Activated T-cell treated with anti-CD3 and anti-CD28 coated beads for 48 hours (primary cell): ENCODE results near the gene LARGE2.
"Not testable (repeated sequence)": the region's sequence is repeated elsewhere in the genome, so short reads cannot be mapped to it uniquely, and the experiment has no call there.

Source experiments
- DNase-seq: peaks from one replicate; pipeline ENCODE4 v3.0.0-alpha.2; 2020; ENCODE audit warnings: low read depth

Gene LARGE2

DNA sequence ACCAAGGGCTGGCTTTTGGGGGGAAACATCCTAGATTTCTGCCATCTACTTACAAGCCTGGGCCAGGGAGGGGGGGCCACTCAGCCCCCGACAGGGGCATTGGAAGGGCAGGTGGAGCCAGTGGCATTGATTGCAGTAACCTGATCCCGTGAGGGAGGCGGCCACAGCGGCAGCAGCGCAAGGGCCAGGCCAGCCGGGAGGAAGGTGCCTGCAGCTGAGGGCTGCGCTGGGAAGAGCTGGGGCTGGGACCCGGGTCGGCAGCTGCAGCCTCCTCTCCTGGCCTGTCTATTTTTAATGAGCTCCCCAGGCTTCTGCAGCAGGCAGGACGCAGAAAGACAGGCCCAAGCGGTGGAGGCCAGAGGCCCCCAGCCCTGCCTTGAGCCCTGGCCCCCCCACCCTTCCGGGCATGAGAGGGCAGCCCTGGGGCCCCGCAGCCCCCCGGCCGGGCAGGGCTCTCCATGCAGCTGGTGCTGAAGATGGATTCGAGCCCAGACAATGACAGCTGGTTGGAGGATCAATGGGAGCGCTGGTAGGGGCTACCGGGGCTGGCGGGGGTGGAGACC, 26.0 kb upstream of the LARGE2 start:
- no peak for DNase-seq

- no peak for DNase-seq
Observed at GRCh38 chr11:45897556-45897955, 24.9 kb upstream of the LARGE2 start.

DNA sequence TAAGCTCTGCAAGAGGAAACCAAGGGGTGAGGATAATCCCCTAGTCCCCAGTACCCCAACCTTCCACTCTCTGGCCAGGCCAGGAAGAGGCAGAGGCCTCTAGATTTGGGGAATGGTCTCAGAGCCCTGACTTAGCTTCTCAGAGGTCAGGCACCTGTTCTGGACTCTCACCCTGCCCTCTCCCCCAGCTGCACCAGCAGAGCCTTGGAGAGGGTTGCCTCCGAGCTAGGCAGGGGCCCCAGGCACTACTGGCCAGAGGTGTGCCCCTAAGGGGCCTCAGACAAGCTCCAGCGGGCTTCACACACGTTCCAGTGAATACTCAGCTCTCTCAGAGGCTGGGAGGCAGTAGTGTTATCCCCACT, 23.4 kb upstream of the LARGE2 start:
- DNase-seq: no peak

DNA sequence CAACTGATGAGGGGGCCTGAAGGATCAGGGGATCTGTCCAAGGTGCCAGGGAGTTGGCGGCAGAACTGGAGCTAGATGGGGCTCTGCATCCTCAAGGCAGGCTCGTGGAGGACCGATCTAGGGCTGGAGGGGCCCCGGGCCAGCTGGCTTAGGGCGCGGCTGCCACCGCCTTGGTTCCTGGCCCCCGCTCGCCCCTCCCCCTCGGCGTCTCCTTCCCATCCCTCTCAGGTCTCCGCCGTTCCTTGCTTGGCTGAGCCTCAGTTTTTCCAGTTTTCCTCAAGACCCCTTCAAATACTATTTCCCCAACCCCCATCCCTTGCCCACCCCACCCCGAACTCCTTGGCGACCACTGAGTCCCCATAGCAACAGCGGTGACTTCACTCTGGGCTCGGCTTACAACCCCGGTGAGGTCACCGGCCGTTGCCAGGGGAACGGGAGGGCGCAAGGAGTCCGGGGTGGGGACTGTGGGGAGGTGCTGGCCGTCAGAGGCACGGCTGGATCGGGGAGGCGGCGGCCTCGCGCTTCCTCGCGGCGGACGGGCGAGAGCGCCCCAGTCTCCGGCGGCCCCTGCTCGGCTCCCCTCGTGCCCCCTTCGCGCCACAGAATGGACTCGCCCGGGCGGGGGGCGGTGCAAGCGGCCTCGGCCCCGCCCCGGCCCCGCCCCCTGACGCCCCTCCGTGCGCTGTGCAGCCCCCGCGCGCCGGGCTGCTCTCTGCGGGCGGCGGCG, 22.8 kb upstream of the LARGE2 start:
- DNase-seq: peak; percentile 63

DNA sequence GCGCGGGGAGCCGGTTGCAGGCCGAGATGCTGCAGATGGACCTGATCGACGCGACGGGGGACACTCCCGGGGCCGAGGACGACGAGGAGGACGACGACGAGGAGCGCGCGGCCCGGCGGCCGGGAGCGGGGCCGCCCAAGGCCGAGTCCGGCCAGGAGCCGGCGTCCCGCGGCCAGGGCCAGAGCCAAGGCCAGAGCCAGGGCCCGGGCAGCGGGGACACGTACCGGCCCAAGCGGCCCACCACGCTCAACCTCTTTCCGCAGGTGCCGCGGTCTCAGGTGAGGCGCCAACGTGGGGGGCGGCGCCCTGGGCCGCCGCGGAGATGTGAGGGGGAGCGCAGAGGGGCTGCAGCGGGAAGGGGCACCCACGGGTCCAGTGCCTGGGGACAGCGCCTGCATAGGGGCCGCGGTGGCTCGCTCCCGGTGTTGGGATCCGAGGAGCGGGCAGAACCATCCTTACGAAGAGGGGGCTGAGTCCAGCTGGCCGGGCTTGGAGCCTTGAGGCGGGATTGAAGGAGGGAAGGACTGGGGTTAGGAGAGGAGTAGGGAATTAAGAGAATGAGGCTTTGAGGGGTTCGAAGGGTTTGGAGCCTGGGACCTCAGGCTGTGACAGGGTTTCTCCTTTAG, 22.2 kb upstream of the LARGE2 start:
- not testable (repeated sequence) for DNase-seq

GRCh38 chr11:45900916-45901617, 21.4 kb upstream of the LARGE2 start:
- no peak for DNase-seq

DNA sequence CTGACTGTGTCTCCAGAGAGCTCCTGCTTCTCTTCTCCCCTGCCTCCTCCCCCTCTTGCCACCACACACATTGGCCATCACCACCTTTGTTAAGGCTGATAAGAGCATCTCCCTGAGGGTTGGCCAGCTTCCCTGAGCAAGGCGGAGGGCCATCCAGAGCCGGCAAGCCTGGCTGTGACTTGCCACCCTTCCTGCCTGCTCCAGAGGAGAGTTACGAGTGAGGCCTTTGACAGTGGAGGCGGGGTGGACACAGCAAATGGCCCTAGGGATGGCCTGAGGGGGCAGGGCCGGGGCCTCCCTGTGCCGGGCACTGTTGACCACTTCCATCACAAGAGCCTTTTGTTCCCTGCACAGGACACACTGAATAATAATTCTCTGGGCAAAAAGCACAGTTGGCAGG, 20.8 kb upstream of the LARGE2 start:
- DNase-seq: no peak

DNA sequence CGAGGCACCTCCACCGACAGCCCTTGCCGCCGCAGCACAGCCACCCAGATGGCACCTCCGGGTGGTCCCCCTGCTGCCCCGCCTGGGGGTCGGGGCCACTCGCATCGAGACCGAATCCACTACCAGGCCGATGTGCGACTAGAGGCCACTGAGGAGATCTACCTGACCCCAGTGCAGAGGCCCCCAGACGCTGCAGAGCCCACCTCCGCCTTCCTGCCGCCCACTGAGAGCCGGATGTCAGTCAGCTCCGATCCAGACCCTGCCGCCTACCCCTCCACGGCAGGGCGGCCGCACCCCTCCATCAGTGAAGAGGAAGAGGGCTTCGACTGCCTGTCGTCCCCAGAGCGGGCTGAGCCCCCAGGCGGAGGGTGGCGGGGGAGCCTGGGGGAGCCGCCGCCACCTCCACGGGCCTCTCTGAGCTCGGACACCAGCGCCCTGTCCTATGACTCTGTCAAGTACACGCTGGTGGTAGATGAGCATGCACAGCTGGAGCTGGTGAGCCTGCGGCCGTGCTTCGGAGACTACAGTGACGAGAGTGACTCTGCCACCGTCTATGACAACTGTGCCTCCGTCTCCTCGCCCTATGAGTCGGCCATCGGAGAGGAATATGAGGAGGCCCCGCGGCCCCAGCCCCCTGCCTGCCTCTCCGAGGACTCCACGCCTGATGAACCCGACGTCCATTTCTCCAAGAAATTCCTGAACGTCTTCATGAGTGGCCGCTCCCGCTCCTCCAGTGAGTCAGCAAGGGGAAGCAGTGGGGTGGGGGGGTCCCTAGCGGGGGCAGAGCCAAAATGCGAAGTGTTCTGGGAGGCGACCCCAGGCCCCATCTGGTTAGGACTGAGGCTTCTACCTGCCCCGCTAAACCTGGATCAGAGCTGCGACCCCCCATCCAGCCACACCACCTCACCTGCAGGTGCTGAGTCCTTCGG, 19.7 kb upstream of the LARGE2 start:
- DNase-seq: no peak

- no peak for DNase-seq
Observed at GRCh38 chr11:45904309-45904915, 18.0 kb upstream of the LARGE2 start.

DNA sequence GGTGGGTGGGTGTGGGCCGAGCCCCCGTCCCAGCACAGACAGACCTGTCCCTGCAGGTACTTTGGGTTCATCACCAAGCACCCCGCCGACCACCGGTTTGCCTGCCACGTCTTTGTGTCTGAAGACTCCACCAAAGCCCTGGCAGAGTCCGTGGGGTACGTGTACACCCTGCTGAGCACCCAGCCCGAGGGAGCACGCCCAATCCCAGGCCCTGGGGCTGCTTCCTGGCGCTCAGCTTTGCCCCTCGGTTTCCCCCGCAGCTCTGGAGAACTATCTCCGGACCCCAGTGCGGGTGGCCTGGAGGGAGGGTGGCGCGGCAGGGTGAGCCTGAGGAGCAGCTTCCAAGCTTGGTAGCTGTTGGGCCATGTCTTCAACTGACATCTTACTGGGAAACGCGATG, 17.4 kb upstream of the LARGE2 start:
- no peak for DNase-seq

GRCh38 chr11:45905576-45905975, 16.9 kb upstream of the LARGE2 start:
- not testable (repeated sequence) for DNase-seq

- no peak for DNase-seq
Observed at GRCh38 chr11:45906096-45906682, 16.3 kb upstream of the LARGE2 start.

GRCh38 chr11:45906965-45907611, 15.4 kb upstream of the LARGE2 start, which contains the start of gene FREY1:
FREY1 (minus strand) TSS chr11:45907271; CDS start chr11:45907245, 26 bp downstream.
- no peak for DNase-seq

- no peak for DNase-seq
Observed at GRCh38 chr11:45907911-45908370, 14.5 kb upstream of the LARGE2 start.

DNA sequence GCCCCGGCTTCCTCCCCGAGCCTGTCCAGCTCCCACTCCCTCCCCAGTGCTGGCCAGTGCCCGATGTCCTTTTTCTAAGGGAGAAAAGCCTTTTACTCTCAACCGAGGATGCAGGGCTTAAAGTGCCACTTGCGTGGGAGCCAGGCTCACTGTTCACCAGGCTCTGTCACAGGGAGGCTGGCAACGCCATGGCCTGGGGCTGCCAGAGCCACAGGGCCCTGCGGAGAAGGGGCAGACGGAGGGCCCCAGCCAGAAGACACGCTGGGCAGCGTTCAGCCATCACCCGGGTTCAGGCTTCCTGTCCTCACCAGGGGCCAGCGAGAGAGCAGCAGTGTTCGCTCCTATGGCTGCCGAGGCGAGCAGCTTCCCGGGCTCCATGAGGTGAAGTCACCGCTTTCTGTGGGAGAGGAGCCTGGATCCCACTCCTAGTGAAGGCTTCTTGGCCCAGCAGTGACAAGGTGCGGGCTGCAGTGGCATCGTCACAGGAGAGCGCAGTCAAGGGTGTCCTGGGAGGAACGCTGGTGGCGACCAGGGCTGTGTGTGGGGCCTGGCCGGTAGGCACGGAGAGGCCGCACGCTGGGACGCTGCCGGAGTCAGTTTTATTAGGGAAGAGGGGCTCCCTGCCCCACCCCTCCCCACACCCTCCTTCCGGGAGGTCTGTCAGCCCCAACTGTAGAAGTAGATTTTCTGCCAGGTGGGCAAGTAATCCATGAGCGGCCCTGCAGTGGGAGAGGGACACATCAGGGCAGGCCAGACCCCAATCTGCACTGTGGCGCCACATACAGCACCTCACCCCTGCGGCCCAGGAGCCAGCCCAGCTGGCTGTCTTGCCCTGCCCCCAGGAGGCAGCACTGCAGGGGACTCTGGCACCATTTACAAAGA, 12.6 kb upstream of the LARGE2 start:
- DNase-seq: no peak

DNA sequence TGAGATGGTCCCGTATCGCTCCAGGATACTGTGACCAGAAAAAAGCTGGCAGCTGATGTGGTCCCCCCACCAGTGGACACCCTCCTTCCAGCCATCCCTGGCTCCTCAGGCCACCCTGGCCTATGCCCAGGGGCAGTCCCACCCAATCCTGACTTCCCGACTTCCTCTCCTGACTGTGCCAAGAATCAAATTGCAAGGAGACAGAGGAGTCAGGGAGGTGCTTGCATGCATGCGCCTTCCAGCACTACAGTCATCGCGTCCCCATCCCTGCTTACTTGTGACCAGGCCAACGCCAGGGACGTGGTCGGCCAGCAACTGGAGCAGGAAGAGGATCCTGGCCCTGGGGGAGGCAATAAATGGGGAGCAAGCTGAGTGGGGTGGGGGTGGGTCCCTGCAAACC, 11.8 kb upstream of the LARGE2 start:
- no peak for DNase-seq

DNA sequence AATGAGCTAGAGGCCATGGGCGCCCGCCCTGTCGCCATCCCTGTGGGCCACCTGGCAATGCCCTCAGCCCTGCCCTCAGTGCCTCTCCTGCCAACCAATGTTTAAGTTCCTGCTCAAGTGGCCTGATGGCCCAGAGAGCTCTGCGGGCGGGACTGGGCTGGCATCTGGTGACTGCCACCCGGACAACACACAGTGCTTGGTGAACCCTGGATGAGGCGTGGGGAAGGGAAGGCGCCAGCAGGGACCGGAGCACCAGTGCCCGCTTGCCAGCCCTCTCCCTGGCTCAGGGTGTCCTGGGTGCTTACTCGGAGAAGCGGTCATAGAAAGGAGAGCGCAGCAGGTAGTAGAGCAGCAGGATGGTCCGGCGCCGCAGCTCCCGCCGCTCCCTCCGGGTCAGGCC, 8.9 kb upstream of the LARGE2 start:
- no peak for DNase-seq

GRCh38 chr11:45913942-45914635, 8.4 kb upstream of the LARGE2 start:
- no peak for DNase-seq

GRCh38 chr11:45915446-45915845, 7.0 kb upstream of the LARGE2 start:
- DNase-seq: no peak
